GM12892 (cell line): Measurements from ENCODE around the gene PKP3.

Experiments used
- POLR2A ChIP-seq: IDR thresholded peaks from 2 replicates; pipeline ENCODE4 v1.6.1; 2011; ENCODE audit warnings: low read depth, low read length, control low read depth
- POLR2AphosphoS5 ChIP-seq: IDR thresholded peaks from 2 replicates; pipeline ENCODE4 v1.6.1; 2011; ENCODE audit warnings: low read depth, low read length, control low read depth
- TAF1 ChIP-seq: IDR thresholded peaks from 2 replicates; pipeline ENCODE4 v1.6.1; 2011; ENCODE audit warnings: low read depth, mild to moderate bottlenecking, control low read depth, low read length, borderline replicate concordance

GRCh38 chr11:404551-405264 lies 10.7 kb downstream of the PKP3 start:
- TF ChIP-seq POLR2A (no peak), POLR2AphosphoS5 (no peak), TAF1 (no peak)
